Fibroblast of lung (primary cell): Measurements from ENCODE around the gene BTRC. TPM values are rescaled to one million over a fixed set of nuclear protein-coding genes. Genes with fewer than 3 reads are reported as not detected.

Experiments
- DNase-seq, 2 donors: peaks; one replicate each; pipeline versions ENCODE4 v3.0.0 to v3.0.0-alpha.2; 2010; ENCODE audit warnings: low read depth in 2 of 2
- H2AFZ ChIP-seq: 2 replicates; pipeline ENCODE4 v1.5.1; 2012; ENCODE audit warnings: low read length, control low read depth, inconsistent platforms
- H3K27ac ChIP-seq: 2 replicates; pipeline ENCODE4 v1.5.1; 2011; ENCODE audit warnings: low read length, control low read depth; ENCODE audit not compliant: insufficient read depth
- H3K27me3 ChIP-seq: 2 replicates; pipeline ENCODE4 v1.5.1; 2011; ENCODE audit warnings: mild to moderate bottlenecking, low read length; ENCODE audit not compliant: control insufficient read depth, insufficient read depth
- H3K36me3 ChIP-seq: 2 replicates; pipeline ENCODE4 v1.5.1; 2011; ENCODE audit warnings: low read length; ENCODE audit not compliant: control insufficient read depth, insufficient read depth
- H3K4me1 ChIP-seq: 2 replicates; pipeline ENCODE4 v1.5.1; 2011; ENCODE audit warnings: low read length; ENCODE audit not compliant: control insufficient read depth, insufficient read depth; ENCODE audit errors: extremely low read depth
- H3K4me2 ChIP-seq: 2 replicates; pipeline ENCODE4 v1.5.1; 2011; ENCODE audit warnings: low read length, control low read depth; ENCODE audit not compliant: insufficient read depth; ENCODE audit errors: extremely low read depth
- H3K4me3 ChIP-seq, 4 experiments: fragments of 200-600 bp in 1 of 4; sonication (generic) in 1 of 4; replicated peaks in 1 of 4; 2 replicates each; pipeline ENCODE4 v1.5.1; 2011 to 2016; ENCODE audit warnings: low read length in 4 of 4, low read depth in 3 of 4, mild to moderate bottlenecking in 3 of 4, control low read depth in 2 of 4, inconsistent platforms in 1 of 4, mixed read lengths in 1 of 4; ENCODE audit not compliant: insufficient read depth in 1 of 4; ENCODE audit errors: control extremely low read depth in 1 of 4
- H3K79me2 ChIP-seq: 2 replicates; pipeline ENCODE4 v1.5.1; 2012; ENCODE audit warnings: mild to moderate bottlenecking, low read length, inconsistent platforms; ENCODE audit not compliant: control insufficient read depth, insufficient read depth
- H3K9ac ChIP-seq: 2 replicates; pipeline ENCODE4 v1.5.1; 2011; ENCODE audit warnings: mild to moderate bottlenecking, low read length, control low read depth; ENCODE audit not compliant: insufficient read depth
- H3K9me3 ChIP-seq: 2 replicates; pipeline ENCODE4 v1.5.1; 2012; ENCODE audit warnings: low read depth, low read length; ENCODE audit not compliant: control insufficient read depth, insufficient read depth
- H4K20me1 ChIP-seq: 2 replicates; pipeline ENCODE4 v1.5.1; 2011; ENCODE audit warnings: low read length; ENCODE audit not compliant: control insufficient read depth, insufficient read depth; ENCODE audit errors: extremely low read depth
- EZH2 ChIP-seq: IDR thresholded peaks from 2 replicates; pipeline ENCODE4 v1.5.1; 2012; ENCODE audit warnings: low read length, control low read depth, mild to moderate bottlenecking; ENCODE audit errors: missing control alignments
- polyA plus RNA-seq, 2 donors: library from polyadenylated mRNA; depleted of rRNA in 1 of 2; stranded (reverse) in 1 of 2; unstranded in 1 of 2; fragments of >200 nt; gene quantifications; 2 replicates each; pipeline ENCODE4 v1.2.1, GENCODE V29; 2011 to 2012; ENCODE audit warnings: missing spikeins in 1 of 2
- total RNA-seq: library from RNA; depleted of rRNA; stranded (reverse); fragments of >200 nt; gene quantifications from 2 replicates; pipeline ENCODE4 v1.2.1, GENCODE V29; 2014
- TF ChIP-seq, protein P1 (sequence below), 2 donors: IDR thresholded peaks in 1 of 2; conservative IDR thresholded peaks in 1 of 2; 1 replicate in 1 of 2; 2 replicates in 1 of 2; pipeline ENCODE4 v1.5.1; 2011 to 2012; ENCODE audit warnings: low read length in 2 of 2, control low read depth in 1 of 2, inconsistent platforms in 1 of 2, low read depth in 1 of 2, mild to moderate bottlenecking in 1 of 2

BTRC gene
- total and polyA plus RNA-seq, 2 donors (not counting 1 experiment from before 2014, with no cell fraction given) = 9.2 to 10.9 TPM

DNA sequence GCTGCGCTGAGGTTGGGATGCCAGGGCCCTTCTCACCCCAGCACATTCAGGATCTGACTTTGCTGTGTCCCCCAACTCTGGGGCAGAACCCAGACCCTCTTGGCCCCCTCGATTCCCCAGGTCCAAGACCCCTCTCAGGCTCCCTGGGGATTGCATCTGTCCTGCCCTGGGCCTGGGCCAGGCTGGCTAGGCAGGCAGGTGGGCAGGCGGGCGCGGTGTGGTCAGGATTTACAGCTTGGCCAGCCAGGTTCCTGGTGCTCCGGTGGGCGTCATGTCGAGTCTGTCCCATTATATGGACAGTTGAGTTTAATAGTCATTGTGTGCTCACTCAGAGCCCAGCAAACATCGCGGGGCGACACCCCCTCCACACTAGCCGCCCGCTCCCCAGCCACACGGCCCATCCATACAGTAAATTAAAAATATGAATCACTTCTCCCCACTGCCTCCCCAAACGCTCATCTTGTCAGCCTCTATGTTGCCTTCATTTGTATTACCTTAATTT, 210.6 kb downstream of the BTRC start:
- no peak overlapping the region for H2AFZ ChIP-seq
- TF ChIP-seq, protein P1, sequence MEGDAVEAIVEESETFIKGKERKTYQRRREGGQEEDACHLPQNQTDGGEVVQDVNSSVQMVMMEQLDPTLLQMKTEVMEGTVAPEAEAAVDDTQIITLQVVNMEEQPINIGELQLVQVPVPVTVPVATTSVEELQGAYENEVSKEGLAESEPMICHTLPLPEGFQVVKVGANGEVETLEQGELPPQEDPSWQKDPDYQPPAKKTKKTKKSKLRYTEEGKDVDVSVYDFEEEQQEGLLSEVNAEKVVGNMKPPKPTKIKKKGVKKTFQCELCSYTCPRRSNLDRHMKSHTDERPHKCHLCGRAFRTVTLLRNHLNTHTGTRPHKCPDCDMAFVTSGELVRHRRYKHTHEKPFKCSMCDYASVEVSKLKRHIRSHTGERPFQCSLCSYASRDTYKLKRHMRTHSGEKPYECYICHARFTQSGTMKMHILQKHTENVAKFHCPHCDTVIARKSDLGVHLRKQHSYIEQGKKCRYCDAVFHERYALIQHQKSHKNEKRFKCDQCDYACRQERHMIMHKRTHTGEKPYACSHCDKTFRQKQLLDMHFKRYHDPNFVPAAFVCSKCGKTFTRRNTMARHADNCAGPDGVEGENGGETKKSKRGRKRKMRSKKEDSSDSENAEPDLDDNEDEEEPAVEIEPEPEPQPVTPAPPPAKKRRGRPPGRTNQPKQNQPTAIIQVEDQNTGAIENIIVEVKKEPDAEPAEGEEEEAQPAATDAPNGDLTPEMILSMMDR (conservative IDR thresholded peaks at IDR 0.05 in 1 of 2, IDR thresholded peaks at IDR 0.05 in 1 of 2; ENCODE audit: low read depth in 1 of 2, low read length in 2 of 2) = no peak
- no peak for TF ChIP-seq EZH2
- H3K4me2 ChIP-seq = no peak overlapping the region

GRCh38 chr10:101565370-101565900, 211.5 kb downstream of the BTRC start:
- Histone ChIP-seq H3K4me2 (no peak overlapping the region), H3K9ac (no peak overlapping the region), H3K4me3 (no peak overlapping the region), H3K79me2 (no peaks in the 10 kb centered on the region), H3K9me3 (no peaks in the 10 kb centered on the region), H3K4me1 (peaks cover 2% of the 10 kb centered on the region), H2AFZ (no peak overlapping the region), H3K36me3 (no peaks in the 10 kb centered on the region), H4K20me1 (no peaks in the 10 kb centered on the region), H3K27me3 (peaks cover 23% of the 10 kb centered on the region), H3K27ac (no peak overlapping the region)
- TF ChIP-seq, protein P1 (conservative IDR thresholded peaks at IDR 0.05 in 1 of 2, IDR thresholded peaks at IDR 0.05 in 1 of 2; ENCODE audit: low read depth in 1 of 2, low read length in 2 of 2) = no peak
- no peak for TF ChIP-seq EZH2
- DNase-seq = no peak

More for the DNA sequence above, 210.6 kb downstream of the BTRC start:
- no peaks in the 10 kb centered on the region for H3K4me1 ChIP-seq
- H3K27me3 ChIP-seq = peaks cover 22% of the 10 kb centered on the region
- H3K4me3 ChIP-seq = no peak overlapping the region
- H3K9ac ChIP-seq = no peak overlapping the region
- no peaks in the 10 kb centered on the region for H3K9me3 ChIP-seq
- H3K79me2 ChIP-seq = no peaks in the 10 kb centered on the region
- no peaks in the 10 kb centered on the region for H3K36me3 ChIP-seq
- no peak overlapping the region for H3K27ac ChIP-seq
- no peak for DNase-seq
- no peaks in the 10 kb centered on the region for H4K20me1 ChIP-seq

DNA sequence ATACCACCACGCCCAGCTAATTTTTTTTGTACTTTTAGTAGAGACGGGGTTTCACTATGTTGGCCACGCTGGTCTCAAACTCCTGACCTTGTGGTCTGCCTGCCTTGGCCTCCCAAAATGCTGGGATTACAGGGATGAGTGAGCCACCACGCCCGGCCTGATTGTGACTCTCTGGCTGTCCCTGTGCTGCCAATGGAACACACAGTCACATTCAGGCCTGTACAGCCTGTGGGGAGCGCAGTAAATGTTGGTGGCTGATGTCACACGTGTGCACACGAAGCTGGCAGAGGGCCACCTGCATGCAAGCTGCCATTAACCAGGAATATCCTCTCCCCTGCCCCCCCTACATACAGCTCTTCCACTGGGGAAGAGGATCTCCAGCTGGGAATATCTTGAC, 212.0 kb downstream of the BTRC start:
- Histone ChIP-seq H4K20me1 (no peaks in the 10 kb centered on the region), H3K27ac (no peak overlapping the region), H3K9ac (no peak overlapping the region), H3K4me3 (no peak overlapping the region), H3K36me3 (no peaks in the 10 kb centered on the region), H2AFZ (no peak overlapping the region), H3K4me2 (no peak overlapping the region), H3K4me1 (peaks cover 5% of the 10 kb centered on the region), H3K9me3 (no peaks in the 10 kb centered on the region), H3K79me2 (no peaks in the 10 kb centered on the region), H3K27me3 (peaks cover 23% of the 10 kb centered on the region)
- peak; percentile 64 for TF ChIP-seq EZH2
- TF ChIP-seq, protein P1 (conservative IDR thresholded peaks at IDR 0.05 in 1 of 2, IDR thresholded peaks at IDR 0.05 in 1 of 2; ENCODE audit: low read depth in 1 of 2, low read length in 2 of 2) = no peak
- no peak for DNase-seq
